Testis (tissue), 3 donors: ENCODE data around the gene NAP1L1. TPM values are rescaled to one million over a fixed set of nuclear protein-coding genes. Genes with fewer than 3 reads are reported as not detected.
A peak's percentile ranks its signal among the peaks of the same experiment; 100 is the strongest.

ENCODE experiments used
- DNase-seq: peaks from one replicate; pipeline ENCODE4 v3.0.0-alpha.2; 2019
- H3K27ac ChIP-seq, 2 donors: fragments of 200-600 bp; sonication (generic); one replicate each; pipeline ENCODE4 v1.5.1; 2019
- H3K27me3 ChIP-seq: fragments of 200-600 bp; sonication (generic); one replicate; pipeline ENCODE4 v1.5.1; 2019
- H3K36me3 ChIP-seq: fragments of 200-600 bp; sonication (generic); one replicate; pipeline ENCODE4 v1.5.1; 2017; ENCODE audit warnings: low read depth; ENCODE audit errors: missing control alignments
- H3K4me1 ChIP-seq: fragments of 200-600 bp; sonication (generic); one replicate; pipeline ENCODE4 v1.5.1; 2019
- H3K4me3 ChIP-seq, 2 donors: fragments of 200-600 bp; sonication (generic); one replicate each; pipeline ENCODE4 v1.5.1; 2017 to 2019
- H3K9me3 ChIP-seq: fragments of 200-600 bp; sonication (generic); one replicate; pipeline ENCODE4 v1.5.1; 2017
- POLR2A ChIP-seq: fragments of 450-650 bp; IDR thresholded peaks from one replicate; pipeline ENCODE4 v1.6.1; 2017; ENCODE audit warnings: antibody characterized with exemption, mild to moderate bottlenecking, moderate library complexity
- WGBS, 2 donors: methylation state at CpG; one replicate each; pipeline ENCODE4 v1.1.5; 2018; 5-methylcytosine and 5-hydroxymethylcytosine counted together
- intact Hi-C: fragments of 100-400 bp; cut with DNase I; formaldehyde crosslinking; loops from one replicate; pipeline ENCODE4 v1.15.1; 2023; ENCODE audit warnings: low total_unique reads
- polyA plus RNA-seq: library from polyadenylated mRNA; stranded (reverse); fragments of 350-450 nt; fragmentation: Illumina TruSeq; extraction: RNeasy Lipid Tissue Mini Kit (QIAGEN cat#74804); gene quantifications from one replicate; pipeline ENCODE4 v1.2.3, GENCODE V29; 2014; ENCODE audit warnings: low read depth, low replicate concordance; ENCODE audit not compliant: insufficient read depth
- total RNA-seq, 2 donors: library from RNA; depleted of rRNA; stranded (reverse); fragments of >200 nt; gene quantifications; one replicate each; pipeline ENCODE4 v1.2.3, GENCODE V29; 2016
- TF ChIP-seq, protein P1 (sequence below), 3 experiments: fragments of 450-650 bp in 2 of 3; fragments of 200-600 bp in 1 of 3; sonication (generic) in 1 of 3; IDR thresholded peaks; one replicate each; pipeline ENCODE4 v1.5.1; 2016 to 2019; ENCODE audit warnings: antibody characterized with exemption in 3 of 3, mild to moderate bottlenecking in 2 of 3, moderate library complexity in 1 of 3

NAP1L1 gene
- total and polyA plus RNA-seq, 3 donors from 2014 or later: 246 to 366 (median 313) TPM

DNA sequence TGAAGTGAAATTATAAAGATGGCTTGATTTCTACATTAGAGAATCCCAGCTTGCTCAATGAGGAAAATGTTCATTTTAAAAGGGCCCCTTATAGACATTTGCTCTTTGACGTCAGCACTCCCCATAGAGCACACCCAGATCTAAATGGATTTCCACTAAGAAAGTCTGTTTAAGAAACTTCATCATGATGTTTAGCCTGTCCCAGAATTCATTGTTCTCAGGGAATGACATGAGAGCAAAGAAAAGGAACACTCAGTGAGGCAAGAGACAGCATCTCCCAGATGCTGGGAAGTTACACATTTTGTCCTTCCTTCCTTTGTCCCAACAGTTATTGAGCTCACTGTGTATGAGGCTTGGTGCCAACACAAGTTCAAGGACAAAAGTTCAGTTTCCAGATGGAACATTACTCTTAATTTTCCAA lies 57.8 kb downstream of the NAP1L1 start:
- Histone ChIP-seq H3K36me3 (no peaks in the 10 kb centered on the region), H3K4me1 (no peaks in the 10 kb centered on the region), H3K27ac (peak overlapping the region in 1 of 2 donors; percentile 35), H3K4me3 (no peak overlapping the region), H3K9me3 (no peaks in the 10 kb centered on the region), H3K27me3 (no peaks in the 10 kb centered on the region)
- TF ChIP-seq POLR2A: no peak
- TF ChIP-seq, protein P1, sequence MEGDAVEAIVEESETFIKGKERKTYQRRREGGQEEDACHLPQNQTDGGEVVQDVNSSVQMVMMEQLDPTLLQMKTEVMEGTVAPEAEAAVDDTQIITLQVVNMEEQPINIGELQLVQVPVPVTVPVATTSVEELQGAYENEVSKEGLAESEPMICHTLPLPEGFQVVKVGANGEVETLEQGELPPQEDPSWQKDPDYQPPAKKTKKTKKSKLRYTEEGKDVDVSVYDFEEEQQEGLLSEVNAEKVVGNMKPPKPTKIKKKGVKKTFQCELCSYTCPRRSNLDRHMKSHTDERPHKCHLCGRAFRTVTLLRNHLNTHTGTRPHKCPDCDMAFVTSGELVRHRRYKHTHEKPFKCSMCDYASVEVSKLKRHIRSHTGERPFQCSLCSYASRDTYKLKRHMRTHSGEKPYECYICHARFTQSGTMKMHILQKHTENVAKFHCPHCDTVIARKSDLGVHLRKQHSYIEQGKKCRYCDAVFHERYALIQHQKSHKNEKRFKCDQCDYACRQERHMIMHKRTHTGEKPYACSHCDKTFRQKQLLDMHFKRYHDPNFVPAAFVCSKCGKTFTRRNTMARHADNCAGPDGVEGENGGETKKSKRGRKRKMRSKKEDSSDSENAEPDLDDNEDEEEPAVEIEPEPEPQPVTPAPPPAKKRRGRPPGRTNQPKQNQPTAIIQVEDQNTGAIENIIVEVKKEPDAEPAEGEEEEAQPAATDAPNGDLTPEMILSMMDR (IDR thresholded peaks at IDR 0.05): no peak
- 57 to 63% methylated on average over 1 of the region's 1 CpG for WGBS, 2 donors
- DNase-seq: no peak
- intact Hi-C loops: no loop called here

DNA sequence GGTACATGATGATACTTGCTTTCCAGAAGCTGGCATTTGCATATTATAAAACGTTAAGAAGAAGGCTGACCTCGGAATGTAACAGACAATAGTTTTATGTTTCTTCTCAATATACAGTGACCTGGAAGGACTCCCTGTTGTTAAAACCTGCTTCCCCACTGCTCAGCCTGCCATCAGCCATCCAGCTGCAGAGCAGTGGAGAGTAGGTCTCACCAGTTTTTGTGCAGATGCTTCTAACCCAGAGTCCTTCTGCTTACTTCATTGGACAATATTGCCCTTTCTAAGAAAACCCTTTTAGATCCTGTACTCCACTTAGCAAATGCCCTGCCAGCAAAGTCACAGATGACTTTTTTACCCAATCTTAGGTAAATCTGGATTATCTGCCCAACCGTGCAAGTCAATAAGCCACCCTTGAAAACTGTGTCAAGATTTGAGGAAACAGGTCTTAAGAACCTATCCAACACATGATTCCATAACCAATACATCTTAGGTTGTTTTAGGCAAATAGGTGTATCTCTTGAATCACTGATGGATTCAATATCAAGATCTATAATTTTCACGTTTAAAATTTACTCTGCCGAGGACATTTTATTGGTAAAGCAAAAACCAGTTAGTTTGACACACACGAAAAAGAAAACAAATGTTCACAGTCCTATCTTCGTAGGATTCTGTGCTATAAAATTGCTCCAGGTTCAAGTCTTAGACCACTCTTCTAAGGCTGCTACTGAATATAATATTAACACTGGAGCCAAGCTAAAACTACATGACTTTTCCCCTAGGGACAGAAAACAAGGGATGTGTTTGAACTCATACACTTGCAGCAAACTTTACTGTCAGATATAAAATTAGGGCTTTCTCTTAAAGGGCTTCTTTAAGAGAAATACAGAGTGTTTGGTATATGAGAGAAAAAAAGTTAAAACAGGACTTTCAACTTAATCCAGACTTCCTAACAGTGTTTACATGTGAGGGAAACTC lies 58.6 kb downstream of the NAP1L1 start:
- Histone ChIP-seq H3K27me3 (no peaks in the 10 kb centered on the region), H3K4me1 (no peaks in the 10 kb centered on the region), H3K4me3 (no peak overlapping the region), H3K36me3 (no peaks in the 10 kb centered on the region), H3K9me3 (no peaks in the 10 kb centered on the region), H3K27ac (peak overlapping the region in 1 of 2 donors; percentile 35)
- WGBS, 2 donors: 79 to 89% methylated on average over 7 of the region's 7 CpGs
- TF ChIP-seq, protein P1 (IDR thresholded peaks at IDR 0.05): no peak
- TF ChIP-seq POLR2A: no peak
- intact Hi-C loops: no loop called here
- no peak for DNase-seq

DNA sequence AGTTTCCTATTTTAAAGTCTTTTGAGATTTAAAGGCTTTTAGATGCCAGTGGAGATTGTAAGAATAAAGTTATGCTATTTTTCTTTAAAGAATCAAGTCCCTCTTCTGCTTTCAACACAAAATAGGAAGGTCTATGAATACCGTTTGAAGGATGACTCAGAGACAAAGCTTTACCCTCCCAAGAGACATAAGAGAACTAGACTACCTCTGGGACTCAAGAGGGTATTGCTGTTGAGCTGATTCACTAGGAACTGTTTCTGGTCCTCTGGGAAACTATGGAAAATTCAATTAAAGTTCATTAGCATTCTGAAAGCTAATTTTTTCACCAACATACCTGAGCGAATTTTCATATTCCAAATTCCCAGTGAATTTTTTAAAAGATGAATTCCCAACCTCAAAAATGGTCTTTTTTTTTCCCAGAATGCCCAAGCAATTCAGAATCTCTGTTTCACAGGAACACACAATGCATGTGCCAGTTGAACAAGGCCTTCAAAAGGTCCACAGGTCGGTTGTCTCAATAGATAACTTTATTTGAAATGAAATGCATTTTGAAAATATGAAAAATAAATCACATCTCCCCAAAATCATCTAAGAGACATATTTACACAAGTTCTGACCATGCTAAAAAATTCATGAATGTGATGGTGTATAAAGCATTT lies 59.4 kb downstream of the NAP1L1 start:
- DNase-seq: no peak
- 75 to 81% methylated on average over 3 of the region's 3 CpGs for WGBS, 2 donors

DNA sequence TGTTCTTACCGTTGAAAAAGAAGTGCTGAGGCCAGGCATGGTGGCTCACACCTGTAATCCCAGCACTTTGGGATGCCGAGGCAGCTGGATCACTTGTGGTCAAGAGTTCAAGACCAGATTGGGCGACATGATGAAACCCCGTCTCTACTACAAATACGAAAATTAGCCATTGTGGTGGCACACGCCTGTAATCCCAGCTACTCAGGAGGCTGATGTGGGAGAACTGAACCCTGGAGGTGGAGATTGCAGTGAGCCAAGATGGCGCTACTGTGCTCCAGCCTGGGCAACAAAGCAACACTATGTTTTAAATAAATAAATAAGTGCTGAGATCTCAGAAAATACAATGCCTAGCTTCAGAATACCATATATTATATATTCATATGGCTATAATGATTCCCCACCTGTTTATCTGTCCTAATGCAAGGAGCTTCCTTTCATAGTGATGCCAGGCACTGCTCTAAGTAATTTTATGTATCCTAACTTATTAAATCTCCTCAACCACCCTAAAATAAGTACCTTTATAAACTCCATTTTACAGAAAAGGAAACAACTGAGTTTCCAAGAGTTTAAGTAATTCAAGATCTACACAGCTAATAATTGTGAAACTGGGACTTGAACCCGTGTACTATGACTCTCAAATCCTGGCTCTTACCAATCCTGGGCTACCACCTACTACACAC lies 60.2 kb downstream of the NAP1L1 start:
- Histone ChIP-seq H3K9me3 (no peaks in the 10 kb centered on the region), H3K4me1 (no peaks in the 10 kb centered on the region), H3K4me3 (no peak overlapping the region), H3K27me3 (no peaks in the 10 kb centered on the region), H3K36me3 (no peaks in the 10 kb centered on the region), H3K27ac (no peak overlapping the region)
- DNase-seq: no peak
- TF ChIP-seq, protein P1 (IDR thresholded peaks at IDR 0.05): no peak
- TF ChIP-seq POLR2A: no peak
- intact Hi-C loops: no loop called here
- WGBS, 2 donors: 81 to 86% methylated on average over 8 of the region's 8 CpGs

More for the DNA sequence above, 59.4 kb downstream of the NAP1L1 start:
- no peak overlapping the region for H3K4me3 ChIP-seq
- no peak overlapping the region for H3K27ac ChIP-seq
- no peaks in the 10 kb centered on the region for H3K4me1 ChIP-seq
- TF ChIP-seq, protein P1 (IDR thresholded peaks at IDR 0.05): no peak
- no peak for TF ChIP-seq POLR2A
- no peaks in the 10 kb centered on the region for H3K27me3 ChIP-seq
- intact Hi-C loops: no loop called here
- no peaks in the 10 kb centered on the region for H3K9me3 ChIP-seq
- no peaks in the 10 kb centered on the region for H3K36me3 ChIP-seq
